ENCODE measurements around the gene PLP2.

DNA sequence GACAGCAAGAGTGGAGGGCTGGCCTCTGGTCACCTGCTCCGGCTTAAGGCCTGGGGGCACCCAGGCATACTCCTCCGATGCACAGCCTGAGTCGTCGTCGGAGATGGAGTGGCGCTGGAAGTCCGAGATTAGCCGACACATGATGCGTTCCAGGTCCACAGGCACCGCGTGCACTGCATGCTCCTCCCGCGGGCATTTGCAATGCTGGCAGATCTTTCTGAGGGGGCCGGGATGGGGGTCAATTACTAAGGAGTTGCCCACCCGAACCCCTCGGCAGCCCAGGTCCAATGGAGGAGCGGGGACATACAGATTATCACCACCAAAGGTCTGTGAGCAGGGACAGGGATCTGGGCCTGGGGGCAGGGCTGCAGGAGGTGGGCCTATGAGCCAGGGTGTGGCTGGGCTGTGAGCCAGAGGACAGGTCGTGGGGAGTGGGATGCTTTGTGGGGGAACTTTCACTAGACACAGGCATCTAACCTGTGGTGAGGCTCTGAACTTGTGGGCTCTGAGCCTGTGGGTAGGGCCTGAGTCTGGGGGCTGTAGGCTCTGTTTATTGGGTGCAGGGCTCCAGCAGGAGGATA is 12.1 kb downstream of the PLP2 start:
- TF ChIP-seq, protein P1, sequence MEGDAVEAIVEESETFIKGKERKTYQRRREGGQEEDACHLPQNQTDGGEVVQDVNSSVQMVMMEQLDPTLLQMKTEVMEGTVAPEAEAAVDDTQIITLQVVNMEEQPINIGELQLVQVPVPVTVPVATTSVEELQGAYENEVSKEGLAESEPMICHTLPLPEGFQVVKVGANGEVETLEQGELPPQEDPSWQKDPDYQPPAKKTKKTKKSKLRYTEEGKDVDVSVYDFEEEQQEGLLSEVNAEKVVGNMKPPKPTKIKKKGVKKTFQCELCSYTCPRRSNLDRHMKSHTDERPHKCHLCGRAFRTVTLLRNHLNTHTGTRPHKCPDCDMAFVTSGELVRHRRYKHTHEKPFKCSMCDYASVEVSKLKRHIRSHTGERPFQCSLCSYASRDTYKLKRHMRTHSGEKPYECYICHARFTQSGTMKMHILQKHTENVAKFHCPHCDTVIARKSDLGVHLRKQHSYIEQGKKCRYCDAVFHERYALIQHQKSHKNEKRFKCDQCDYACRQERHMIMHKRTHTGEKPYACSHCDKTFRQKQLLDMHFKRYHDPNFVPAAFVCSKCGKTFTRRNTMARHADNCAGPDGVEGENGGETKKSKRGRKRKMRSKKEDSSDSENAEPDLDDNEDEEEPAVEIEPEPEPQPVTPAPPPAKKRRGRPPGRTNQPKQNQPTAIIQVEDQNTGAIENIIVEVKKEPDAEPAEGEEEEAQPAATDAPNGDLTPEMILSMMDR (conservative IDR thresholded peaks at IDR 0.05; ENCODE audit: low read depth, low read length), result no peak
- TF ChIP-seq EZH2 (IDR thresholded peaks at IDR 0.05; ENCODE audit: low read length, unreplicated experiment) (no peak), EZH2phosphoT487 (IDR thresholded peaks at IDR 0.05; ENCODE audit: borderline replicate concordance, low read length) (no peak)
